Stimulated activated CD4-positive, alpha-beta T cell treated with anti-CD3 and anti-CD28 coated beads, Interleukin-15, amount 100 ng/mL, for 48 hours (primary cell): ENCODE measurements around the gene RPS6KA2.
"Not testable (repeated sequence)": the region's sequence is repeated elsewhere in the genome, so short reads cannot be mapped to it uniquely, and the experiment has no call there.

Experiments
- DNase-seq, 2 donors: peaks; one replicate each; pipeline ENCODE4 v3.0.0-alpha.2; 2020; ENCODE audit warnings: low read depth in 2 of 2

The RPS6KA2 gene

GRCh38 chr6:166529586-166529985 lies 97.5 kb downstream of the RPS6KA2 start:
- DNase-seq = no peak

- DNase-seq = not testable (repeated sequence)
Measured at GRCh38 chr6:166529058-166529457, 98.0 kb downstream of the RPS6KA2 start.

GRCh38 chr6:166527849-166528248 lies 99.2 kb downstream of the RPS6KA2 start:
- DNase-seq = no peak

GRCh38 chr6:166526937-166527336 lies 100.1 kb downstream of the RPS6KA2 start:
- no peak for DNase-seq

- no peak for DNase-seq
Measured at GRCh38 chr6:166525567-166525966, 101.5 kb downstream of the RPS6KA2 start.

- no peak for DNase-seq
Measured at GRCh38 chr6:166523782-166524559, 103.1 kb downstream of the RPS6KA2 start.

- no peak for DNase-seq
Measured at GRCh38 chr6:166520905-166521834, 105.9 kb downstream of the RPS6KA2 start.

- DNase-seq = no peak
Measured at GRCh38 chr6:166516251-166516884, 110.7 kb downstream of the RPS6KA2 start.

GRCh38 chr6:166515072-166515810 lies 111.8 kb downstream of the RPS6KA2 start:
- peak; percentile 67 to 72 for DNase-seq

- DNase-seq = no peak
Measured at GRCh38 chr6:166514196-166514595, 112.9 kb downstream of the RPS6KA2 start.

- no peak for DNase-seq
Measured at GRCh38 chr6:166512567-166512966, 114.5 kb downstream of the RPS6KA2 start.

- DNase-seq = no peak
Measured at GRCh38 chr6:166511316-166511715, 115.7 kb downstream of the RPS6KA2 start.

- no peak for DNase-seq
Measured at GRCh38 chr6:166509193-166509592, 117.9 kb downstream of the RPS6KA2 start.

GRCh38 chr6:166508726-166509125 lies 118.3 kb downstream of the RPS6KA2 start:
- DNase-seq = no peak

- DNase-seq = no peak
Measured at GRCh38 chr6:166507809-166508564, 119.1 kb downstream of the RPS6KA2 start.

- DNase-seq = no peak
Measured at GRCh38 chr6:166507380-166507779, 119.7 kb downstream of the RPS6KA2 start.

GRCh38 chr6:166505133-166505905 lies 121.7 kb downstream of the RPS6KA2 start:
- no peak for DNase-seq

- no peak for DNase-seq
Measured at GRCh38 chr6:166504100-166504499, 123.0 kb downstream of the RPS6KA2 start.

- no peak for DNase-seq
Measured at GRCh38 chr6:166503167-166503744, 123.8 kb downstream of the RPS6KA2 start.

GRCh38 chr6:166502453-166502852 lies 124.6 kb downstream of the RPS6KA2 start:
- no peak for DNase-seq
